GM12878 (cell line): ENCODE data around the gene AGAP1. TPM values are rescaled to one million over a fixed set of nuclear protein-coding genes. Genes with fewer than 3 reads are reported as not detected.

Source experiments
- ATAC-seq: fragments of 200-7000 bp; cut with Tn5 transposase; 3 replicates; pipeline ENCODE4 v1.9.1; 2020; ENCODE audit warnings: mild to moderate bottlenecking, moderate library complexity
- BruUV-seq: library from RNA; stranded (reverse); fragments of 400-500 nt; replicated peaks from 2 replicates; lab custom pipeline; 2021; lab: Mats Ljungman, UMichigan
- CTCF ChIA-PET: fragments of 300-600 bp; sonication (Branson Sonifier 250); formaldehyde crosslinking; extraction: SDS; loops from one replicate; lab custom pipeline; 2021; ENCODE audit warnings: inconsistent platforms; lab: Yijun Ruan, JAX
- POLR2A ChIA-PET: fragments of 350-600 bp; formaldehyde crosslinking; extraction: SDS; loops from one replicate; lab custom pipeline; 2021; ENCODE audit warnings: inconsistent platforms; lab: Charles Lee
- RAD21 ChIA-PET: fragments of 300-600 bp; sonication (Branson Sonifier 250); formaldehyde crosslinking; loops from one replicate; lab custom pipeline; 2023; ENCODE audit warnings: antibody characterized with exemption; ENCODE audit not compliant: unreplicated experiment; lab: Charles Lee
- SMC1A ChIA-PET: fragments of 300-600 bp; sonication (Branson Sonifier 250); formaldehyde crosslinking; loops from one replicate; lab custom pipeline; 2023; ENCODE audit not compliant: unreplicated experiment, uncharacterized antibody; lab: Charles Lee
- DNase-seq: peaks from one replicate; pipeline ENCODE4 v3.0.0-alpha.2; 2011; ENCODE audit warnings: low read depth, low spot score
- FAIRE-seq: peaks from 3 replicates; lab custom pipeline; 2011; peaks lifted over from hg19 to GRCh38; lab: Jason Lieb, UNC
- H2AFZ ChIP-seq: 2 replicates; pipeline ENCODE4 v1.6.0; 2011; ENCODE audit warnings: low read depth, low read length, control low read depth; ENCODE audit not compliant: control insufficient read depth
- H3K27ac ChIP-seq: 2 replicates; pipeline ENCODE4 v1.5.1; 2011; ENCODE audit warnings: control low read depth; ENCODE audit not compliant: control insufficient read depth, insufficient read depth
- H3K27me3 ChIP-seq, 2 experiments: replicated peaks in 1 of 2; 2 replicates each; pipeline versions ENCODE4 v1.6.0 to v1.6.1; 2011; ENCODE audit warnings: low read length in 1 of 2; ENCODE audit not compliant: control insufficient read depth in 2 of 2, insufficient read depth in 2 of 2
- H3K36me3 ChIP-seq, 2 experiments: 2 replicates each; pipeline ENCODE4 v1.5.1; 2011; ENCODE audit warnings: low read length in 1 of 2; ENCODE audit not compliant: control insufficient read depth in 2 of 2, insufficient read depth in 2 of 2
- H3K4me1 ChIP-seq: 2 replicates; pipeline ENCODE4 v1.6.1; 2011; ENCODE audit warnings: mild to moderate bottlenecking, low read length, moderate library complexity, mixed read lengths; ENCODE audit not compliant: control insufficient read depth, insufficient read depth
- H3K4me2 ChIP-seq: 2 replicates; pipeline ENCODE4 v1.6.0; 2011; ENCODE audit warnings: control low read depth; ENCODE audit not compliant: control insufficient read depth, insufficient read depth
- H3K4me3 ChIP-seq: fragments of 200-600 bp; sonication (generic); 2 replicates; pipeline ENCODE4 v1.5.1; 2016
- H3K79me2 ChIP-seq: 2 replicates; pipeline ENCODE4 v1.6.0; 2011; ENCODE audit warnings: low read length; ENCODE audit not compliant: control insufficient read depth, insufficient read depth
- H3K9ac ChIP-seq: 2 replicates; pipeline ENCODE4 v1.8.0; 2011; ENCODE audit warnings: low read length, control low read depth, mixed read lengths; ENCODE audit not compliant: control insufficient read depth, insufficient read depth
- H3K9me3 ChIP-seq: replicated peaks from 3 replicates; pipeline ENCODE4 v1.5.1; 2011; ENCODE audit warnings: mild to moderate bottlenecking, low read length; ENCODE audit not compliant: control insufficient read depth, insufficient read depth
- H4K20me1 ChIP-seq: 2 replicates; pipeline ENCODE4 v1.6.0; 2011; ENCODE audit not compliant: control insufficient read depth, insufficient read depth
- BRCA1 ChIP-seq: IDR thresholded peaks from 2 replicates; pipeline ENCODE4 v1.6.1; 2011; ENCODE audit warnings: low read depth, low read length, improper control_type of control experiment
- CTCF ChIP-seq, 3 experiments: IDR thresholded peaks in 2 of 3; conservative IDR thresholded peaks in 1 of 3; 2 replicates each; pipeline ENCODE4 v1.5.1; 2011; ENCODE audit warnings: low read depth in 3 of 3, low read length in 3 of 3, mild to moderate bottlenecking in 3 of 3, control low read depth in 2 of 3, moderate library complexity in 2 of 3, inconsistent platforms in 1 of 3, mixed read lengths in 1 of 3; ENCODE audit not compliant: control insufficient read depth in 2 of 3, insufficient read depth in 1 of 3; ENCODE audit errors: extremely low read depth in 1 of 3
- DPF2 ChIP-seq: fragments of 450-650 bp; IDR thresholded peaks from 2 replicates; pipeline ENCODE4 v1.6.1; 2017; ENCODE audit warnings: mild to moderate bottlenecking
- E2F8 ChIP-seq: fragments of 450-650 bp; IDR thresholded peaks from 2 replicates; pipeline ENCODE4 v1.6.1; 2018; ENCODE audit warnings: mild to moderate bottlenecking, low read depth, moderate library complexity; ENCODE audit not compliant: partially characterized antibody
- ESRRA ChIP-seq: IDR thresholded peaks from 2 replicates; pipeline ENCODE4 v1.6.1; 2012; ENCODE audit warnings: mild to moderate bottlenecking, low read length, improper control_type of control experiment
- MAX ChIP-seq: IDR thresholded peaks from 2 replicates; pipeline ENCODE4 v1.6.1; 2012; ENCODE audit warnings: low read depth, low read length, improper control_type of control experiment
- NBN ChIP-seq: fragments of 450-650 bp; IDR thresholded peaks from 2 replicates; pipeline ENCODE4 v1.6.1; 2016
- NFYA ChIP-seq: IDR thresholded peaks from 2 replicates; pipeline ENCODE4 v1.6.1; 2011; ENCODE audit warnings: low read depth, mild to moderate bottlenecking, low read length, improper control_type of control experiment, borderline replicate concordance
- PRDM15 ChIP-seq: fragments of 450-650 bp; formaldehyde crosslinking; IDR thresholded peaks from 2 replicates; pipeline ENCODE4 v1.4.0; 2020; ENCODE audit warnings: mild to moderate bottlenecking, moderate library complexity
- SIX5 ChIP-seq: IDR thresholded peaks from 2 replicates; pipeline ENCODE4 v1.6.1; 2011; ENCODE audit warnings: mild to moderate bottlenecking, low read depth, low read length, moderate library complexity; ENCODE audit not compliant: severe bottlenecking
- YBX1 ChIP-seq: fragments of 450-650 bp; IDR thresholded peaks from 2 replicates; pipeline ENCODE4 v1.6.1; 2016; ENCODE audit warnings: antibody characterized with exemption
- YY1 ChIP-seq: IDR thresholded peaks from 2 replicates; pipeline ENCODE4 v1.6.1; 2011; ENCODE audit warnings: low read depth, mild to moderate bottlenecking, low read length
- WGBS: methylation state at CpG from one replicate; pipeline ENCODE4 v1.1.6; 2016; ENCODE audit warnings: low lambda C conversion rate; ENCODE audit not compliant: insufficient replicate concordance, insufficient coverage; ENCODE audit errors: missing lambda C conversion rate; 5-methylcytosine and 5-hydroxymethylcytosine counted together
- in situ Hi-C: fragments of 300-500 bp; cut with MboI; formaldehyde crosslinking; loops from 9 replicates; pipeline ENCODE4 v1.14.3; 2018; ENCODE audit warnings: mixed read lengths
- intact Hi-C: fragments of 100-400 bp; cut with micrococcal nuclease; formaldehyde crosslinking; loops from one replicate; pipeline ENCODE4 v1.14.2; 2022; ENCODE audit not compliant: unreplicated experiment
- polyA plus RNA-seq, 11 experiments: library from polyadenylated mRNA; depleted of rRNA in 4 of 11; unstranded in 6 of 11; stranded (reverse) in 5 of 11; fragments of >200 nt; fragmentation: Nextera tagmentation in 4 of 11; fragmentation: Illumina TruSeq in 1 of 11; extraction: Ambion mirVana in 4 of 11; extraction: Trizol in 1 of 11; gene quantifications; 1 replicate in 1 of 11; 2 replicates in 10 of 11; pipeline versions ENCODE4 v1.2.1 to v1.2.3, GENCODE V29; 2011 to 2016; ENCODE audit warnings: inconsistent platforms in 2 of 11, missing spikeins in 2 of 11, low read depth in 1 of 11
- total RNA-seq, 4 experiments: library from RNA; depleted of rRNA in 3 of 4; stranded (reverse); fragments of >200 nt in 3 of 4; fragmentation: Illumina TruSeq in 1 of 4; extraction: Trizol in 1 of 4; gene quantifications; 2 replicates each; pipeline versions ENCODE4 v1.2.1 to v1.2.3, GENCODE V29; 2013 to 2021

Gene AGAP1
- total and polyA plus RNA-seq, 10 of the 15 experiments (the other 5 are each of a cell fraction or from before 2014, with no cell fraction given) = 0.05 to 0.15 (median 0.06) TPM; not detected in 7

GRCh38 chr2:235676536-235676799 lies 182.6 kb downstream of the AGAP1 start:
- Histone ChIP-seq H3K4me1 (no peaks in the 10 kb centered on the region), H3K36me3 (no peaks in the 10 kb centered on the region), H3K27ac (no peak overlapping the region), H3K4me2 (no peak overlapping the region), H4K20me1 (no peaks in the 10 kb centered on the region), H2AFZ (no peak overlapping the region), H3K9me3 (no peaks in the 10 kb centered on the region), H3K27me3 (no peaks in the 10 kb centered on the region), H3K9ac (no peak overlapping the region), H3K79me2 (no peaks in the 10 kb centered on the region), H3K4me3 (no peak overlapping the region)
- SMC1A ChIA-PET = interaction anchor here (0.7 kb wide), 1 partner anchor 525 kb away, joined by 3 read pairs; no protein-coding TSS in a partner anchor
- WGBS = 4% methylated on average over 1 of the region's 1 CpG
- in situ Hi-C loops = no loop called here
- FAIRE-seq (no peak), ATAC-seq (no peak), DNase-seq (no peak)
- CTCF ChIA-PET = no interaction called here
- TF ChIP-seq NFYA = no peak
- no peak for TF ChIP-seq ESRRA
- TF ChIP-seq SIX5 = no peak
- no peak for TF ChIP-seq CTCF (IDR thresholded peaks at IDR 0.05 in 2 of 3, conservative IDR thresholded peaks at IDR 0.05 in 1 of 3; ENCODE audit: control insufficient read depth in 2 of 3, extremely low read depth in 1 of 3, insufficient read depth in 1 of 3, low read depth in 3 of 3, low read length in 3 of 3)
- TF ChIP-seq BRCA1 = no peak
- TF ChIP-seq YY1 = no peak
- no peak for TF ChIP-seq YBX1
- TF ChIP-seq E2F8 = no peak
- TF ChIP-seq MAX = no peak
- TF ChIP-seq NBN = no peak
- TF ChIP-seq DPF2 = no peak
- no peak for TF ChIP-seq PRDM15 (CRISPR knock-in tag)
- POLR2A ChIA-PET = no interaction called here
- RAD21 ChIA-PET = no interaction called here
- no TSS peak for BruUV-seq
- intact Hi-C loops = no loop called here
